ENCODE results near the gene COBLL1. TPM values are rescaled to one million over a fixed set of nuclear protein-coding genes. Genes with fewer than 3 reads are reported as not detected.
A peak's percentile ranks its signal among the peaks of the same experiment; 100 is the strongest.

The COBLL1 gene
- total and polyA plus RNA-seq, 4 donors, result 16.3 to 114 (median 36.4) TPM

GRCh38 chr2:164719996-164720941 lies 121.4 kb downstream of the COBLL1 start:
- H3K9ac ChIP-seq (ENCODE audit: low read depth in 1 of 2, low read length in 2 of 2), result no peak overlapping the region
- H3K27me3 ChIP-seq (ENCODE audit: control insufficient read depth in 4 of 4, insufficient read depth in 4 of 4, low read length in 3 of 4), result no peaks in the 10 kb centered on the region
- no peak for DNase-seq (ENCODE audit: low spot score)
- 88% methylated on average over 3 of the region's 3 CpGs for WGBS
- TF ChIP-seq GABPA (IDR thresholded peaks at IDR 0.05 in 1 of 2, conservative IDR thresholded peaks at IDR 0.05 in 1 of 2), result no peak
- TF ChIP-seq RXRA (IDR thresholded peaks at IDR 0.05), result peak in 1 of 2 donors; percentile 5
- no peak for TF ChIP-seq HNF4G (IDR thresholded peaks at IDR 0.05)
- TF ChIP-seq YY1 (IDR thresholded peaks at IDR 0.05), result no peak
- peak; percentile 17 for TF ChIP-seq SP1 (IDR thresholded peaks at IDR 0.05)
- no peak for TF ChIP-seq MAX (IDR thresholded peaks at IDR 0.05)
- TF ChIP-seq ZBTB33 (IDR thresholded peaks at IDR 0.05), result no peak
- no peak for TF ChIP-seq HNF4A (conservative IDR thresholded peaks at IDR 0.05)
- no peak for TF ChIP-seq REST (IDR thresholded peaks at IDR 0.05)
- TF ChIP-seq FOXA1 (IDR thresholded peaks at IDR 0.05), result no peak
- no peak for TF ChIP-seq TAF1 (conservative IDR thresholded peaks at IDR 0.05)
- TF ChIP-seq FOXA2 (IDR thresholded peaks at IDR 0.05), result no peak
- no peak for TF ChIP-seq CTCF (IDR thresholded peaks at IDR 0.05; ENCODE audit: low read depth, low read length, missing input control)
- no peak for TF ChIP-seq RAD21 (IDR thresholded peaks at IDR 0.05)
- TF ChIP-seq NR2F2 (IDR thresholded peaks at IDR 0.05), result peak; percentile 36
- H3K9me3 ChIP-seq (ENCODE audit: control insufficient read depth in 4 of 4, low read length in 3 of 4), result no peaks in the 10 kb centered on the region
- no peak overlapping the region for H3K27ac ChIP-seq (ENCODE audit: low read depth in 1 of 2, low read length in 2 of 2)
- H3K4me1 ChIP-seq (ENCODE audit: control insufficient read depth in 4 of 4, insufficient read depth in 4 of 4, low read length in 3 of 4), result peaks cover 0 to 23% (median 15%) of the 10 kb centered on the region in 4 donors
- peaks cover 0 to 20% (median 5%) of the 10 kb centered on the region in 4 donors for H3K36me3 ChIP-seq (ENCODE audit: control insufficient read depth in 4 of 4, insufficient read depth in 3 of 4, low read depth in 1 of 4, low read length in 3 of 4)
- no peak overlapping the region for H3K4me3 ChIP-seq (ENCODE audit: low read depth in 1 of 3, low read length in 3 of 3)
